ENCODE results near the gene MECP2. TPM values are rescaled to one million over a fixed set of nuclear protein-coding genes. Genes with fewer than 3 reads are reported as not detected.

Gene MECP2
- total and polyA plus RNA-seq, 2 donors from 2014 or later: 14.0 to 74.7 TPM

DNA sequence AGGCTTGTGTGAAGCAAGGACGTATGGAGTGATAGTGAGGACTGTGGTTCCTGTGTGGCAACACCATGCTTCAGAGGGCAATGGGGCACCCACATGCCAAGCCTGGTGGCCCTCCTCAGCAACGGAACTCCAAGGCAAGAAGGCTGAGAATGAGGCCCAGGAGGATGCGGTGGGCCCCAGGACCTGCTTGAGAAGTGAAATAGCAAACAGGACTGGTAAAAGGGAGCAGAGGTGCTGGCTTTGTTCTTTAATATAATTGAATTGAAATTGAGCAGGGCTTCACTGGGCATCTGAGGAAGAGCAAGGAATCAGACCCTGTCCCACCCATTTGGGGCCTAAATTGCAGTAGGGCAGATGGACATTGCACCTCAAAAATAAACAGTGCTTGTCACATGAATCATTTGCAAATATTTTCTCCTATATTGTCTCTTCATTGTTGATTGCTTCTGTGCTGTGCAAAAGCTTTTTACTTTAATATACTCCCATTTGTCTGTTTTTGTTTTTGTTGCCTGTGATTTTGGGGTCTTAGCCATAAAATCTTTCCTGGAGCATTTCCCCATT, 122.7 kb downstream of the MECP2 start:
- Histone ChIP-seq H3K27me3 (ENCODE audit: control insufficient read depth, insufficient read depth, low read length) (no peaks in the 10 kb centered on the region), H3K36me3 (ENCODE audit: control insufficient read depth in 2 of 3, insufficient read depth in 3 of 3, low read length in 3 of 3) (no peaks in the 10 kb centered on the region), H3K9ac (ENCODE audit: low read length in 3 of 3) (no peak overlapping the region), H3K4me1 (ENCODE audit: control insufficient read depth in 2 of 3, insufficient read depth in 2 of 3, low read depth in 1 of 3, low read length in 3 of 3) (peaks cover 0 to 15% (median 5%) of the 10 kb centered on the region in 3 donors), H3K4me3 (ENCODE audit: low read length in 3 of 3) (no peak overlapping the region), H3K9me3 (ENCODE audit: control insufficient read depth in 2 of 3, insufficient read depth in 1 of 3, low read length in 3 of 3) (no peaks in the 10 kb centered on the region), H3K27ac (ENCODE audit: low read depth in 2 of 2, low read length in 2 of 2) (no peak overlapping the region)
- FAIRE-seq (no peak), DNase-seq (no peak)
- intact Hi-C loops (cut with DNase I): no loop called here
- TF ChIP-seq, protein P1, sequence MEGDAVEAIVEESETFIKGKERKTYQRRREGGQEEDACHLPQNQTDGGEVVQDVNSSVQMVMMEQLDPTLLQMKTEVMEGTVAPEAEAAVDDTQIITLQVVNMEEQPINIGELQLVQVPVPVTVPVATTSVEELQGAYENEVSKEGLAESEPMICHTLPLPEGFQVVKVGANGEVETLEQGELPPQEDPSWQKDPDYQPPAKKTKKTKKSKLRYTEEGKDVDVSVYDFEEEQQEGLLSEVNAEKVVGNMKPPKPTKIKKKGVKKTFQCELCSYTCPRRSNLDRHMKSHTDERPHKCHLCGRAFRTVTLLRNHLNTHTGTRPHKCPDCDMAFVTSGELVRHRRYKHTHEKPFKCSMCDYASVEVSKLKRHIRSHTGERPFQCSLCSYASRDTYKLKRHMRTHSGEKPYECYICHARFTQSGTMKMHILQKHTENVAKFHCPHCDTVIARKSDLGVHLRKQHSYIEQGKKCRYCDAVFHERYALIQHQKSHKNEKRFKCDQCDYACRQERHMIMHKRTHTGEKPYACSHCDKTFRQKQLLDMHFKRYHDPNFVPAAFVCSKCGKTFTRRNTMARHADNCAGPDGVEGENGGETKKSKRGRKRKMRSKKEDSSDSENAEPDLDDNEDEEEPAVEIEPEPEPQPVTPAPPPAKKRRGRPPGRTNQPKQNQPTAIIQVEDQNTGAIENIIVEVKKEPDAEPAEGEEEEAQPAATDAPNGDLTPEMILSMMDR (IDR thresholded peaks at IDR 0.05; ENCODE audit: borderline replicate concordance, extremely low read depth, insufficient read depth): no peak

DNA sequence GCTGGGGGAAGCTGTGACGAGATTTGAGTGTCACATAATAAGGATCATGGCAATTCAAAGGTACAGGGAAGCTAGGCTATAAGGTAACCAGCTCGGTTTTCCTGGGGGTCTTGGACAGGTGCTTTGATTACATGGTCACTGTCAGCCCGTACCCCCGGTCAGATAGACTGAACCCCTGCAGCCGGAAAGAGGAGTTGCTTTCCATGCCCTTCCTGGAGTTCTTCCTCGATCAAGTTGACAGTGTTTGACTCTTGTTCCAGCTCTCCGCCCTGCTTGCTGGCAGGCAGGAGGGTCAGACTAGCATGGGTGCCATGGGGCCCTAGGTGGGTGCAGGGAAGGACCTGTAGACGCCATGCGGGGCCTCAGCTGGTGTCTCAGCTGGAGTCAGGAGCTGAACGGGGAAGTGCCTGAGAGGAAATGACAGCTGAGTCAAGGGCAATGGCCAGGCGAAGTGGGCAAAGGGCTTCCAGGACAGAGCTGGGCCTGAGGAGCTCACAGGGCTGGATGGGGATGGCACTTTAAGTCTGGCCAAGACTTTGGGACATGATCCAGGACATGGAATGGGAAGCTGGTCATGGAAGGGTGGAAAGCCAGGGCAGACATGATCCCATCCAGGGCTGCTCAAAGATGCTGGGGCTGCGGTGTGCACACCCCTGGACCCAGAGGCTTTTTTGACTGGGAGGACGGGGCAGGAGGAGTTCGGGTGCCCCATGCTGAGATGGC, 123.4 kb downstream of the MECP2 start:
- Histone ChIP-seq H3K9me3 (ENCODE audit: control insufficient read depth in 2 of 3, insufficient read depth in 1 of 3, low read length in 3 of 3) (no peaks in the 10 kb centered on the region), H3K36me3 (ENCODE audit: control insufficient read depth in 2 of 3, insufficient read depth in 3 of 3, low read length in 3 of 3) (no peaks in the 10 kb centered on the region), H3K27me3 (ENCODE audit: control insufficient read depth, insufficient read depth, low read length) (no peaks in the 10 kb centered on the region), H3K4me1 (ENCODE audit: control insufficient read depth in 2 of 3, insufficient read depth in 2 of 3, low read depth in 1 of 3, low read length in 3 of 3) (peaks cover 0 to 18% (median 5%) of the 10 kb centered on the region in 3 donors), H3K4me3 (ENCODE audit: low read length in 3 of 3) (peak overlapping the region in 1 of 3 donors; percentile 69), H3K9ac (ENCODE audit: low read length in 3 of 3) (peak overlapping the region in 1 of 3 donors; percentile 6), H3K27ac (ENCODE audit: low read depth in 2 of 2, low read length in 2 of 2) (peak overlapping the region; percentile 80 to 91)
- intact Hi-C loops (cut with DNase I): no loop called here
- TF ChIP-seq, protein P1 (IDR thresholded peaks at IDR 0.05; ENCODE audit: borderline replicate concordance, extremely low read depth, insufficient read depth): no peak
- FAIRE-seq (no peak), DNase-seq (peak in 1 of 5 donors; percentile 78)

DNA sequence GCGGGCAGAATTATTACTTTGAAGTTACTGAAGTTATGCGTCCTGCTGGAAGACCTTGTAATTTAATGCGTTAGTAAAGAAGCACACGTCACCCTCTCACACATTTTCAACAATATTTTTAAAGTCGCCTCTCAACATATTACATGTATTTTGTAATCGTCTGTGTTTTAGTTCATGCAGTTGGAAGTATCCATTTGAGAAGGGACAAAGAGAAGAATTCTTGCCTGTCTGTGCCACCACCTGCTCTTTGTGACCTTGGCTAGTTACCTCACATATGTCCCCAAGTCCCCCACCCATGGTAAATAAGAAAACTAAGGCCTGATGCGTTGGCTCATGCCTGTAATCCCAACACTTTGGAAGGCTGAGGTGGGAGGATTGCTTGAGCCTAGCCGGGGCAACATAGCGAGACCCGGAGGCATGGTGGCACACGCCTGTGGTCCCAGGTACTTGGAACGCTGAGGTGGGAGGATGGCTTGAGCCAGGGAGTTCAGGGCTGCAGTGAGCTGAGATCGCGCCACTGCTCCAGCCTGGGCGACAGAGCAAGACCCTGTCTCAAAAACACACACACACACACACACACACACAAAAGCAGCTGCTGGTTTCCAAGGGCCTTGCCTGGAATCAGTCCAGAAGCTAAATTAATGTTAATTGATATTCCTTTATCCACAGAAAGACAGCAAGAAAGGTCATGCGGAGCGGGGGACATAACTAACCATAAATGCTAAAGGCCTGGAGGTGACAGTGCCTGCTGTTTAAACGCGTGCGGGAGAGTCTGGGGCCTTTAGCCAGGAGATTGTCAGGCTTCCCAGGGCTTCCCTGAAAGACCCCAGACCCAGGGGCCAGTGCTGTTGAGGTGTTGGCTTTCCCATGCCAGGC, 124.2 kb downstream of the MECP2 start:
- Histone ChIP-seq H3K9me3 (ENCODE audit: control insufficient read depth in 2 of 3, insufficient read depth in 1 of 3, low read length in 3 of 3) (no peaks in the 10 kb centered on the region), H3K4me3 (ENCODE audit: low read length in 3 of 3) (peak overlapping the region; percentile 67 to 82 (median 69)), H3K4me1 (ENCODE audit: control insufficient read depth in 2 of 3, insufficient read depth in 2 of 3, low read depth in 1 of 3, low read length in 3 of 3) (peaks cover 0 to 23% (median 11%) of the 10 kb centered on the region in 3 donors), H3K27ac (ENCODE audit: low read depth in 2 of 2, low read length in 2 of 2) (peak overlapping the region; percentile 80 to 91), H3K9ac (ENCODE audit: low read length in 3 of 3) (peak overlapping the region; percentile 29 to 81 (median 64)), H3K27me3 (ENCODE audit: control insufficient read depth, insufficient read depth, low read length) (no peaks in the 10 kb centered on the region), H3K36me3 (ENCODE audit: control insufficient read depth in 2 of 3, insufficient read depth in 3 of 3, low read length in 3 of 3) (no peaks in the 10 kb centered on the region)
- DNase-seq: peak in 4 of 5 donors; percentile 25 to 69 (median 50)
- TF ChIP-seq, protein P1 (IDR thresholded peaks at IDR 0.05; ENCODE audit: borderline replicate concordance, extremely low read depth, insufficient read depth): no peak
- intact Hi-C loops (cut with DNase I): no loop called here
- FAIRE-seq: no peak

Measured in kidney (tissue), 14 donors.